Islet precursor cell (in vitro differentiated cells): ENCODE results near the gene MRPS5.

Experiments used
- DNase-seq: peaks from one replicate; pipeline ENCODE4 v3.0.0-alpha.2; 2018

The MRPS5 gene

DNA sequence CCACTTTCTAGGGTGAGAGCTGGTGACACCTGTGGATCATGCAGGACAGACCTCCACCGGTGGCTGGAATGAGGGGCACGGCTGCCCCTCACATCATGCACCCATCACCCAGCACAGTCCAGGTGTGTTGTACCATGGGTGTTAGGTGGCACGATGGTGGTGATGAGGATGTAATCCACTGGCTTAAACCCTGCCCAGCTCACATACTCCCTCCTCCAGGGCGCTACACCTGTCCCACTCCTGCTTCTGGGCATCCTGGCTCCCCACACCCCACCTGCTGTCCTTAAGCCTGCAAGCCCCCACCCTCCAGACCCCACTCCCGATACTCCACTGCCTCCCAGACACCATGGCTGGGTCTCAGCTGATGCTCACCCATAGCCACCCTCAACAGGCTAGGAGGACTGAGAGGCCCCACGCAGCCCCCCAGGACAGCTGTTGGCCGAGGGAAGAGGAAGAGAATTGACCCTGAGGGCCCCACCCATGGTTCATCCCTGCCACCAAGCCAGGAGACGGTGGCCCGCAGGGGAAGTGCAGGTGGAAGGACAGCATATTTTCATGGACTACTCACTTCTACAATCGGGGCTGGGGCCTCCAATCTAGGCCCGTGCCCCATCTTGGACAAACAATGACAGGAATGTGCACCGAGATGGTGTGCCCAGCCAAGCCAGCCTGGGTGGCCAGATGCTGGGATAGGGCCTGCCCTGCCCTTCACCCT, 61.8 kb downstream of the MRPS5 start:
- no peak for DNase-seq

DNA sequence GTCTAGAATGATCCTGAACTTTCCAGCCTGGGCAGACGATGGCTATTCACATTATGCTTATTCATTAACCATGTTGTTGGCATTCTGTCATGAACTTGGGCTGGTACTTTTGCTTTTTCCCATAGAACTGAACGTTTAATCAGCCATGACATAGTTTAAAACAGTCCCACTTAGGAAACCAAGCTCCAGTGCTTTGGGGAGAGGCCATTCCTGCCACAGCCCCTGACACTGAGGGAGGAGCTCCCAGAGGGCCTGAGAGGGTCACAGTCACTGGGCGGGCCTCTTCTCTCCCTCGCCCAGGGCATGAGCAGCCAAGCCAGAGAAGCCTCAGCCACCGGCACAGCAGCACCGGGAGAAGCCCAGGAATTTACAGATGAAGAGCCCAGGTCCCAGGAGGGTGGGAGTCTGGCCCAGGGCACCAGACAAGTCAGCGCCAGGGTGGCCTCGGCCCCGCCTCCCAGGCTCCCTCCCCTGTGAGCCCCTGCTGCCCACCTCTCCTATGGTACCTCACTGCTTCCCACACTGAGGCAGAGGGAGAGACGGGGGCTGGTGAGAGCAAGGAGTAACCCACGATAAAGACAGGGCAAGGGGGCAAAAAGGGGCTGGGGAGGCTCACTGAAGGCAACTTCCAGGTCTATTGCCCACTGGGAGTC, 62.5 kb downstream of the MRPS5 start:
- peak; percentile 51 for DNase-seq

DNA sequence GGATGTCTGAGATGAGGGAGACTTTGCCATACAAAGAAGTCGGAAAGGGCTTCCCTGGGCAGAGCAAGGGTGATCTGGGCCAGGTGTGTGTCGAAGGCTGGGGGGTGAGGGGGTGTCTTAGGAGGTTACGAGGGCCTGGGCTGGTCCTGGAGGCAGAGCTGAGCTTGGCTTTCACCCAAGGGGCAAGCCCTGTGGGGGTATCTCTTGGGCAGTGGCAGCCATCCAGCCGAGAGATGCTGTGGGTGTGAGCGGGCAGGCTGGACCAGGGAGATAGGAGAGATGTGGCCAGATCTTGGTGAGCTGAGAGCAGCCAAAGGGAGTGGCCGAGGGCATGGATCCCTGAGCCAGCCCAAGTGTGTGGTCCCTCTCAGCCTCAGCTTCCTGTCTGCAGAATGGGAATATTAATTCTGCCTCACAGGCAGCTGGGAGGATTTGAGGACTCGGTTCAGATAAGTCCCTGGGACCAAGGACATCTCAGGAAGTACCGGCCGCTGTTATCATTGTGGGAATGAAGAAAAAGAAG, 63.1 kb downstream of the MRPS5 start:
- DNase-seq = peak; percentile 35

DNA sequence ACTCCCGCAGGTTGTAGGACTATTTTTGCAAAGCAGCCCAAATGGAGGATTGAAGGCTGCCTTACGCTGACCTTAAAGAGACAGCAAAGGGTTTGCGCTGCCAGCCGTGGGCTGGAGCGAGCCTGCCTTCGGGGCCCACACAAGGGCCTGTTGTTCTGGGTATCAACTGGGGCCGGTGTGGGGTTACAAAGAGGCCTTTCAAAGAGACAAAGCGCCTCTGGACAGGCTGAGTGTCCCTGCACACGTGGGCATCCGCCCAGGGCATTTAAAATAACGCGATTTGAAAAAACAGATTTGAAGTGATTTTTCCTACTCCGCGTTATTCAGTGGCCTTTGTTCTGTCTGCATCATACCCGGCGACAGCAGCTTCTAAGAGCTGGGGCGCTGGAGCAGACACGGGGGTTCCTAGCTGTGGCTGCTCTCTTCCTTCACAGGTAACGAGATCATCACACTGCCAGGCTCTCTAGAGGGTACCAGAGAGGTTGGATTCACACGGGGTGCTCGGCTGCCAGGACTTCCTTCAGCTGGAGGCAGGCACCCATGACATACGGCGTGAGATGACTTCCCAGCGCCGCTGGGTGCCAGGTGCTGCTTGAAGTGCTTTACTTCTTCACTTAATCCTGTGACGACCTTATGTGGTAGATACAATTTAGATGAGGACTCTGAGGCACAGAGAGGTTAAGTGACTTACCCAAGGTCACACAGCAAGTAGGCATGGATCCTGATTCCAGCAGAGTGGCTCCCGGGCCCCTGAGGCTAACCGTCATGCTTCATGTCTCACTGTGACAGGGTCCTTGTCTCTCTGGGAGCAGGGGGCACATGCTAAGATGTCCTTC, 63.9 kb downstream of the MRPS5 start:
- DNase-seq = peak; percentile 54

DNA sequence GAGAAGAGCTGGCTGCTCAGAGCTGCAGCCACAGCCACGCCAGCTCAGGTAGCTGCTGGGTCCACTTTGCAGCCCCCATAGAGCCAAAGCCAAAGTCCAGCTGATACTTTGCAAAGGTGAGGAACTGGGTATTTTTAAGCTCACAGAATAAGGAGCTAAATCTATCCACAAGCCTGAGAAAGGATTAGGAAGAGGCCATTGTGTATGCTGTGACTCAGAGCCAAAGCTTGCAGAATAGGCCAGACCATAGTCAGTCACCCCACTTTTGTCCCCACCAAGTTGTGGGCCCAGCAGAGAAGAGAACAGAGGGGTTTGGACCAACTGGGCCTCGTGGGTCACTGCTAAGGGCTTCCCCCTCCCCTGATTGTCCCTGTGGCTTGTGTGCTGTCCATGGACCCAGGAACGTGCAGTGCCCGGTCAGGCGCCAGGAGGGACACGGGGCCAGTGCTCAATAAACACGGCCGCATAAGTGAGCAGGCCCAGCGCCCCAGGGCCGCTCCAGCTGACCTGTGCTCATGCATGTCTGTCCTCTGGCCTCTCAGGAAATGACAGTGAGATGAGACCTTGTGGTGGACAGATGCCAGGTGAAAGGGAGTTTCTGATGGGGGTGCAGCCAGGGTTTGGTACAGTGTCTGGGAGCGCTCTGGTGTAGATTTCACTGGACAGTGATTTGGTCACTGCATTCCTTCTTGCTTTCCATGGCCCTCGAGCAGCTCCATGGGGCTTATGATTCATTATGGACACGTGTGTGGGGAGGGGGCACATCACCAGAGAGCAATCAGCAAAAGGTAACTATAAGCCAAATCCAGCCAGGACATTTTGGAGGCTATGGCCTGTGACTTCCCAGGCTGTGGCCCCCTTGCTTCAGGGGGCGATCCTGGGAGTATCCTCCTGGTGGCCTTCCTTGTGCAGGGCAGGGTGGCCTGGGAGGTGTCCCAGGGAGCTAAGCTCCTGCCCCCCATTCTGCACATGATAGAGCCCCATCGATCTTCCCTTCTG, 64.8 kb downstream of the MRPS5 start:
- DNase-seq = peak; percentile 42

DNA sequence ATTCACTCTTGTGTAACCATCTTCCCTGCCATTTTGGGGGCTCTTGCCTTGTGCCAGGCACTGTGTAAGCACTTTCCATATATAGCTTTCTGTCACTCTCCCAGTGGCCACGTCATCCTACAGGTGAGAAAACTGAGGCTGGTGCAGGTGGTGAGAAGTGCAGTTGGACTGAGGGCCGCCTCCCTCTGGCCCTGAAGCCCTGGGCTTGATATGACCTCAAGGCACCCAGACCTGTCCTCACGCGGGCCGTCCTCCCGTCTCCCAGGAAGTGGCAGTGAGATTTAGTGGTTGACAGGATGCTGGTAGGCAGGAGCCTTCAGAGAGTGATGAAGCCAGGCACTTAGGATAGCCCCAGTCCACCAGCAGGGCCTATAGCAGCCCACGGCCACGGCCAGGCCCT, 65.6 kb downstream of the MRPS5 start:
- peak; percentile 44 for DNase-seq

DNA sequence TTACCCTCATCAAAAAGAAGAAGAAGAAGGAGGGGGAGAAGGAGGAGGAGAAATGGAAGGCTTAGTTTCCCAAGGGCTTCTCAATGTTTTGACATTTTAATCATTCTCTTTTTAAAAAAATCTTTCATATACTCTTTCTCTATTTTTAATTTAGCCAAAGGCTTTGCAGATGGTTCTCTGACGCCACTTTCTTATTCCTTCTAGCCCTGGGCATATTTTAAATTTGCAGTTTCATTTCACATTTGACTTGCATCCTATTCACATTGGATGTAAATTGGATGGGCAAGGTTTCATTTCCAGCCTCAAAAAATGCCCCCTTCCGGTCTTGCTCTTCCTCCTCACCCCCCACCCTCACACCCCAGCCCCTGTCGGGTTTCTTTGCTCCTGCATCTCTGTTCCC, 66.3 kb downstream of the MRPS5 start:
- DNase-seq = no peak

DNA sequence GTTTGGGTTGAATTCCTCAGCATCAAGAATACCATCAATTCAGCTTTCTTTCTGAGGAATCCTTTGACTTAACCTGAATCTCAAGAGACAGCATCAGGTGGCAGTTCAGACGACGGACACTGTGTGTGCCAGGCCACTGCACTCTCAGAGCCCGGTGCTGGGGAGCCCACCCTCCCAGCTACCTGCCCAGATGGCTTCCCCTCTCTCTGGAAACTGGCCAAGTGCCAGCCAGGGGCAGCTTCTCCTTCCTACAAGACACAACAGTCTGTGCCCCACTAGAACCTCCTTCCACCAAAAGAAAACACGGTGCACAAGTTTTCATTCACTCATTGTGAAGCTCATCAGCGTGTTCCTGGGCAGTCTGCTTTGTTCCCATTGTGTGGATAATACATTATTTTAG, 67.6 kb downstream of the MRPS5 start:
- DNase-seq = peak; percentile 15

DNA sequence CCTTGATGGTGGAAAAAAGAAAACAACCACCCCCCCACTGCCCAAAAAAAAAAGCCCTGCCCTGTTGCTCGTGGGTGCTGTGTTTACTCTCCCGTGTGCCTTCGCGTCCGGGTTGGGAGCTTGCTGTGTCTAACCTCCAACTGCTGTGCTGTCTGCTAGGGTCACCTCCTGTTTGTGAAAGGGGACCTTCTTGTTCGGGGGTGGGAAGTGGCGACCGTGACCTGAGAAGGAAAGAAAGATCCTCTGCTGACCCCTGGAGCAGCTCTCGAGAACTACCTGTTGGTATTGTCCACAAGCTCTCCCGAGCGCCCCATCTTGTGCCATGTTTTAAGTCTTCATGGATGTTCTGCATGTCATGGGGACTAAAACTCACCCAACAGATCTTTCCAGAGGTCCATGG, 68.1 kb downstream of the MRPS5 start:
- peak; percentile 51 for DNase-seq

DNA sequence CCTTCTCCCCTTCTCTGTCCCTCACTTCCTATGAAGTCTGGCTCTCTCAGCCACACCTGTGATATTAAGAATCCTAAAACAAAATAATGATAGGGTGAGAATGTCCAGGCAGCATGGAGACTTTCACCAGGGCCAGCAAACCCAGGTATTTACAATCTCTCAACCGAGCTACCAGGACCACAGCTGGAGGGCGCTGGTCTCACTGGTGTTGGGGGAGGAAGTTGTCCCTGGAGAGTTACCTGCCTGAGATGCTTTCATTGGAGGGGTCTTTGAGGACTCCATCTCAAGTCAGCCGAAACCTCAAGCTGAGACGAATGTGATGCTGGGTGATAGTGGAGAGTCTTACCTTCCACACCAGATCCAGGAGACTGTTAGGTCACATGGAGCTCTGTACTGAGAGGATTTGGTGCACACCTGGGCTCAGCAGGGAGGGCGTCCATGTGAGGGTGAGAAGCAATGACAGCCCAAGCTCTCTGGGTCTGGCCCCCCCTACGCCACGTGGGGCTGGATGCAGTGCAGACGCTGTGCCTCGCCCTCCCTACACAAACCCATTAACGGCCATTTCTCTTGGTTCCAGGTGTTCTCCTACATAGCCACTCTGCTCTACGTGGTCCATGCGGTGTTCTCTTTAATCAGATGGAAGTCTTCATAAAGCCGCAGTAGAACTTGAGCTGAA, 68.7 kb downstream of the MRPS5 start:
- DNase-seq = peak; percentile 17

DNA sequence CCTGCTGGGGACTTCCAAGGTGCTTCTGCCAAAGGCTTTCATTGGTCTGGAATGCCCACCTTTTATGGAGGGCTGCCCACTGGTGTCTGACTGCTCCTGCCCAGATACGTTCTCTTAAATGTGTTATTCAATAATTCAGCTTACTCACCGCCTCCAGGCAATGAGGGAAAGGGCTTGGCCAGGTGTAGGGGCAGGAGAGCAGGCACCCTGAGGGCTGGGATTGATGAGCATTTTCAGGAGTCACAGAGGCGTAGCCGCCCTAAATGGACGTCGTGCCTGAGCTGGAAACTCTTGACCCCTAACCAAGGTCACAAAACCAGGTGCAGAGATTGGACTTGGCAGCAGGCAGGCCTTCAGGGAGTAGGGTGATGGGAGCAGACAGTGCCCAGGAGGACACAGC, 69.3 kb downstream of the MRPS5 start:
- peak; percentile 54 for DNase-seq

DNA sequence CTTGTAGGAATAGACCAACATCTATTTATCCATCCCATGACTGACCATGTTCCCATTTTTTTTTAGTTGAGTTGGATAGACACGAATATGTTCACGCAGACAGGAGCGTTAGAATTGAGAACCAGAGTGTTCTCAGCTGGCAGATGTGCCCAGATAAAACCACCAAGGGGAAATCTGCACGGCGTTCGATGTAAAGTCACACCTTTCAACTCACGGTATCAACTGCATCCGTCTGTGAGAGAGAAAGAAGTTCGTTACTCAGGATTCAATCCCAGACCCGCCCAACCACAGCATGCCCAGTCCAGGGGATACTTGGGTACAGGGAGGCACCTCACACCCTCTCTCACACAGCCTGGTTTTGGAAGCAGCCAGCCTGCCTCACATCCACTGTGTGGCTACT, 70.0 kb downstream of the MRPS5 start:
- peak; percentile 39 for DNase-seq

DNA sequence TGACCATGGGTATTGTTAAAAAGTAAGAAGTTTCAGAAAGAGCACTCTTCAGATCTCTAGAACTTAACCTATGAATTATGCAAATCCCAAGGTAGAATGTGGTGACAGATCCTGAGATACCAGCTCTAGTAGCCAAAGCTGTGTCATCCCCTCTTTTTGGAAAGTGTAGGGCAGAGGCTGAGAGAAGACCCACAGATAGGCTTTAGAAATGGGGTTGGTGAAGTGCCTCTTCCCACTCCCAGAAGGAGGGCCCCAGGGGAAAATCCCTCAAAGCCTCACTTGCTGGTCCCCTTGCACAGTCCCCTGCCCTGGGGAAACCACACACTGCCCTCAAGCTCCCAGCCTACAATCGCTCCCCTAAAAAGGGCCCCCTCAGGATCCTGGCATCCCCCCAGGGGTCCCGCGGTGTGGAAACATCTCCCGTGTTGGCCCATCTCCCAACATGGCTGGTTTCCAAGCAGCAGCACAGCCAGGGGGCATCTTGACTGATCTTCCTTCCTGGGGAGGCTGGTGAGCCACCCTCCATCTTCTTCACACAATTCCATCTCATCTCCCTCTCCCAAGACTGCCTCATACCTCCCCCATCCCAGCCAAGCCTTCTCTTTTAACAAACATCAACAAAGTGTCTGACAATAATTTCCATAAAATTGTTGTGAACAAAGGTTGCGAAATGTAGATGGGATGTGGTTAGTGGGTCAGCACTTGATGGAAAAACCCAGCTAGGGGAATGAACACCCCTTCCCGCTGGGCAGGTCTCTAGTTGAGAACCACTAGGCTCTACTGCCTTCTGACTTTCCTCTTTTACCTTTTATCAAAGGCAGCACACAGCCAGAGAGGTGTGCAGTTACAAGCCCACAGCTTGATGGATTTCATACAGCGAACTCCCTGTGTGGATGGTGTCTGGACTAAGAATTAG, 71.0 kb downstream of the MRPS5 start:
- DNase-seq = peak; percentile 12

DNA sequence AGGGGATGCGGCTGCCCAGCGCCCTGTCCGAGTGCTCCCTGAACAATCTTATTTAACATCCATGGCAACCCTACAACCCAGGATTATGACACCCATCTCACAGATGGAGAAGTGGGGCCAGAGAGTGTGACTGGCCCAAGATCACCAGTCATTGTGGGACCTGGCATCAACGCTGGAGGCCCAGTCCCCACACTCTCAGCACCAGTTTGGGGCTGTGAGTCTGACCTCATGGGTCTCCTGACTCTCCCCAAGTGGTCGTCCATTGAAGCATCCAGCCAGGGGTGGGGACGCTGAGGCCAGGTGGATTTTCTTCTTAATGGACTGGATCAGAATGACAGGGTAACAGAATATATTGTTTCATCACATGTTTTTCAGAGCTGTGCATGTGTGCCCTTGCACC, 71.6 kb downstream of the MRPS5 start:
- peak; percentile 37 for DNase-seq

DNA sequence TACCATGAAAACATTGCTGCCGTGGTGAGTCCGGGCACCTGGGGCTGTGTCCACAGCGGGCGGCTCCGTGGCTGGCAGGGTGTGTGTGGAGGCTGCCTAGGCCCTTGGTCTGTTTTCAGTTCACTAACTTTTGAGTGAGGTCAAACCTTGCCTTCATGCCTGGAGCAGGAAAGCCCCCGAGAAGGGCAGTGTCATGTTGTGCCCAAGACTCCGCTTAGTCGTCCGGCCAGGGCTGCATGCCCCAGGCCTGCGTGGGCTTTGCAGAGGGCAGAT, 72.0 kb downstream of the MRPS5 start:
- DNase-seq = peak; percentile 22

DNA sequence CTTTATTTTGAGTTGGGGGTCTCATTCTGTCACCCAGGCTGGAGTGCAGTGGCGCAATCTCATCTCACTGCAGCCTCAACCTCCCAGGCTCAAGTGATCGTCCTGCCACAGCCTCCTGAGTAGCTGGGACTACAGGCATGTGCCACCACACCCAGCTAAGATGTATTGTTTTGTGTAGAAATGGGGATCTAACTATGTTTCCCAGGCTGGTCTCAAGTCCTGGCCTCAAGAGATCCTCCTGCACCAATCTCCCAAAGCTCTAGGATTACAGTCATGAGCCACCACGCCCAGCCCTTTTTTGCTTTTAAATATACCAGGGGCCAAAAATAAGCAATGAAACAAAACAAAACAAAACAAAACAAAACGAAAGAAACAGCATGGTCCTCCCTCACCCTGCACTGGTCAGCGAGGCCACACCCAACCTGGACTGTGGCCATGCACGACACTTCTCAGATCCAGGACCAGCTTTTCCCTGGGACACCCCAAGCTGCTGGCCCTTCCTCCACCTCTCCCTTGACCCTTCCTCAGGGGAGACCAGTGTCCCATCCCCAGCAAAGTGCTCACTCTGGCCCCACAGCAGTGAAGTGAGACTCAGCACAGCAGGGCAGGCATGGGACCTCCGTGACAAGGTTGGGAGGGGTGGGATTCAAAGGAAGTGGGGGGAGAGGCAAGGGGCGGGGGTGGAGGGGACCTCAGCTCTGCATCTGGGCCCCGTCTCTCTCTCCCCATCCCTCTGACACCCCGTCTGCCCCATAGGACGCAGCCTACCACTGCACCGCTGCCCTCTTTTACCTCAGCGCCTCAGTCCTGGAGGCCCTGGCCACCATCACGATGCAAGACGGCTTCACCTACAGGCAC, 72.6 kb downstream of the MRPS5 start:
- DNase-seq = peak; percentile 26

DNA sequence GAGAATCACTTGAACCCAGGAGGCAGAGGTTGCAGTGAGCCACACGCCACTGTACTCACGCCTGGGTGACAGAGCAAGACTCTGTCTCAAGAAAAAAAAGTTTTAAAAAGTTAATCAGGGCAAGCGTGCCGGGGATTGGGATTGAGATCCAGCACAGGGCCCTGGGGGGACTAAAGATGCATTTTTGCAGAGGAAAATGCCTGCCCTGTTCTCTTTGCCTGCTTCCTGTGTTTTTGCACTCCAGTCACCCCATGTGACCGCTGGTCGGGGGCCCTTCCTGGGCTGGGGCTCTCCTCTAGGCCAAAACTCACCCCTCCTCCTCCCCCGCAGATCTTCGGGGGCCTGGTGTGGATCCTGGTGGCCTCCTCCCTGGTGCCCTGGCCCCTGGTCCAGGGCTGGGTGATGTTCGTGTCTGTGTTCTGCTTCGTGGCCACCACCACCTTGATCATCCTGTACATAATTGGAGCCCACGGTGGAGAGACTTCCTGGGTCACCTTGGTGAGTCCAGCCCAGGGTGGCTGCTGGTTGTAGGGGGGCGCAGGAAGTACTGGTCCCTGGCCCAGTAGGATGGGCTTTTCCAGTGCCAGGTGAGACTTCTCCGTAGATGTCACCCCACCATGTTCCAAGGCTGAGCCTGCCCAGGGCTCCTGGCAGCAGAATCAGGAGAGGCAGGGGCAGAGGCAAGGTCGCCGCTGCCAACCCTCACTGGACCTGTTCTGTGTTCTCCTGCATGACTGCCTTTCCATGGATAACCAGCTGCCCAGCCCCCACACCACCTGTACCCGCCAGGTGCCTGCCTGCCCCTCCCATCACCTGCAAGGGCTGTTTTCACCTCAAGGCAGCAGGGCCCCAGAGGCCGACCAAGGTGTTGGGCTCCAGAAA, 73.7 kb downstream of the MRPS5 start:
- DNase-seq = peak; percentile 39

DNA sequence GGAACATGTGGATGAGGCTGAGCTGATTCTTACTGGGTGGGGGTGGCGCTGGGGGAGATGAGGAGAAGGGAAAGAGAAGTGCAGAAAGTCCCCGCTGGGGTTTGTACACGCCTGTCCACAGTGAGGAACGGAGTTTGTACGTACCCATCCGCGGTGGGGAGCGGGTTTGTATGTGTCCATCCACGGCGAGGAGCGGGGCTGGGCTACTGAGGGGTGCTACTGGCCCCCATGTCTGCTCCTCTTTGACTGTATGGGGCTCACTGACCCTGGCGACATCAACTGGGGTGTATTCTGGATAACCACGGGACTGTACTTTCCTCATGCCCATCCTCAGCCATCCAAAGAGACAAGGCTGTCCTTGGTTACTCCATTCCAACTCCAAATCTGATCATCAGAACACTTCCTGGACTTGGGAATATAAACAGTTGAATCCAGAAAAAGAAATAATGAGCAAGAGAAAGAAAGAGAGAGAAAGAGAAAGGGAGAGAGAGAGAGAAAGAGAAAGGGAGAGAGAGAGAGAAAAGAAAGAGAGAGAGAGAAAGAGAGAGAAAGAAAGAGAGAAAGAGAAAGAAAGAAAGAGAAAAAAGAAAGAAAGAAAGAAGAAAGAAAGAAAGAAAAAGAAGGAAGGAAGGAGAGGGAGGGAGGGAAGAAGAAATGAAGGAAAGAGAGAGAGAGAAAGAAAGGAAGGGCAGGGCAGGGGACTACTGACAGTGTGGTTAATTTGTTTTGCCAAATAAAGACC, 75.1 kb downstream of the MRPS5 start:
- DNase-seq = peak; percentile 41
